HT-29 (cell line): ENCODE data around the gene FAM20B. TPM values are rescaled to one million over a fixed set of nuclear protein-coding genes. Genes with fewer than 3 reads are reported as not detected.
"Not testable (repeated sequence)": the region's sequence is repeated elsewhere in the genome, so short reads cannot be mapped to it uniquely, and the experiment has no call there.

ENCODE experiments used
- DNase-seq: peaks from one replicate; pipeline ENCODE4 v3.0.0-alpha.2; 2015; ENCODE audit warnings: low spot score
- total RNA-seq: library from RNA; depleted of rRNA; stranded (reverse); fragments of >200 nt; shearing (Covaris generic); gene quantifications from 2 replicates; pipeline ENCODE4 v1.2.3, GENCODE V29; 2014

The FAM20B gene
- total RNA-seq, 1 experiment from 2014 or later: 25.0 TPM

DNA sequence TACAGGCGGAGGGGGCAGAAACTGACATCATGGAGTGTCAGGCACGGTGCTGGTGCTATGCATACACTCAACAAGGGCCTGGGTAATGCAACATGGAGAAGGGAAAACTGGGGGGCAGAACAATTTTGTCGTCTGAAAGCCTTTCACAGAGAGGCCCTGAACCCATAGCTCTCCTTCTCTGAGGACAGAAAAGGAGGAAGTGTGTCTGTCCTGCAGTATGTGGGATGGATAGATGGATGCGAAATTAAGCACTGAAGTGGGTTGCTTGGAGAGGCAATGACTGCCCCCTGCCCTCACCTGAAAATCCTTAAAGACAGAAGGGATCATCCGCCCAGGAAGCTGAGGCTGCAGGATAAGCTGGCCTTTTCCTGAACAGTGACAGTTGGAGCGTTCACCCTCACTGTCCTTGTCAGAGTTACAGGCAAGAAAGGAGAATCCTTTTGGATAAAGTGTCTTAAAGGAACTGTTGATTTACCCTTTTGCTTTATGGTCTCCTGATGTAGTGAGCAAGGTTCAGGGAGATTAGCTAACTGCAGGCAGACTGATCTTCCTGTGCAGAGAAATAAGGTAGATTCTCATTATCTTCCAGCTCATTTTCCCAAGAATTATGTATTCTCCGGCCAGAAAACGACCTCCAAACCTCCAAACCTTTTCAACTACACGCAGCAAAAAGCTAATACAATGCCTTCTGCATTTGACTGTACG is 1.6 kb upstream of the FAM20B start:
- no peak for DNase-seq

DNA sequence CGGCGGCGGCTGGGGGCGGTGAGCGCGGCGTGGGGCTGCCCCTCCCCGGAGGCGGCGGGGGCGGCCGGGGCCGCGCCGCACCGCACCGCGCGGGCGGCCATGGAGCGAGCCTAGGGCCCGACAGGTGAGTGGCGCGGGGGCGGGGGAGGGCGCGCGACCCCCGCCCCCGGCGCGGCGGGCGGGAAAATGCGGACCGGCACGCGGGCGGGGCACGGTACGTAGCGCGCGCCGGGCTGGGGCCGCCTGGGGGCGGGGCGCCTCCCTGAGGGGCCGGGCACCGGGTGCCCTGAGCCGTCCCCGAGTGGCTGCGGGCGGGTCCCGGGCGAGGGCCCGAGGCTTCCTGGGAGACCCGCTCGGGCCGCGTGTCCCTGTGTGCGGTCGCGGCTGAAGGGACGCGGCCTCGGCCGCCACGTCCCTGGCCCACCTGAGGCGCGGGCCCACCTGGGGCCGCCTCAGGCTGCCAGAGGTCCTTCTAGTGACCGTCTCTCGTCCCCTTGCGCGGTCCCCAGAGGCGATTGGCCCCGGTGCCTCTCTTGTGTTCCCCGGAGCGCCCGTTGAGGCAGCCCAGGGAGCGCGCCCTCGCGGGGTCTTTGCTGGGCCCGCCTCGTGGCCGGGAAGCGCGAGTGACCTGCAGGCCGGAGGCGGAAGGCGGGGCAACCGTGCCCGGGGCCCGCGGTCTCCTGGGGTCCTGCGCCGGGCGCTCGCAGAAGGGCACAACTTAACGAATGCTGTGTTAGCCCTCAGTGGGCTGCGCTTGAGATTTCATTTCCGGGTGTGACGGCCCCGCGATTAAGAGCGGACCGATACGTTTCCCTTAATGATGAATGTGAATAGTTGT is 500 bp downstream of the FAM20B start:
- DNase-seq: peak; percentile 80

DNA sequence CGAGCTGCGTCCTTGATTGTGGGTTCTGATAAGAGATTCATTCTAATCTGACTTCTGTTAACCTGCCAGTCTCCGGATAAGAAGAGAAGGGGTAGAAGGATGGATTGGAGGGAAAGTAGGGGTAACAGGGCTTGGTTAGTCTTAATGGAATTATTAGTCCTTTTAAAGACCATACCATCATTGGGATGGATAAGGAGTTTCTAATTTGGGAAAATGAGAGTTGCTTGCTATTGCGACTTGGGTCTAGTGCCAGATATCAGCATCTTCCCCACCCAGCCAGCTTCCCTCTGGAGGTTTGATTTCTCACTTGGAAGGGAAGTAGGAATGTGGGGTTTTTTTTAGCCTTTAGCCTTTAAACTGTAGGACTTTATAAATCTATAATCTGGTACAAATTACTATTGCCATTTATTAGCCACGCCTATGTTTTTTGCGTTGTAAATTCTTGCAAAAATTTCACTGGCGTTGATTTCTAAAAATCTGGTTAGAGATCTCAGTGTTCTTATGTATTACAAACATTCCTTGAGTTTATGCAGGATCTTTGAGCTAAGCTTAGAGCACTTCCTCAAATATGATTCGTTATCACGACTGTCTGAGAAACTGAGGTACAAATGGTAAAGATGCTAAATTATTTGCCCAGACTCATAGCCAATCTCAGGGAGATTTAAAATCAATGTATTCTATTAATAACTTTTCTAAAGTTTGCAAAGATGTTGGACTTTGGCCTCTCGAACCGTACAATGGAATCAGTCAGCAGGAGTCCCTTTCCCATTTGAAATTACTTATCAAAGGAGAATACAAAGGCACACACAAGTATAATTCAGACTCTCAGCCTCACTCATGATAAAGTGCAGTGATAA is 1.3 kb downstream of the FAM20B start:
- peak; percentile 67 for DNase-seq

DNA sequence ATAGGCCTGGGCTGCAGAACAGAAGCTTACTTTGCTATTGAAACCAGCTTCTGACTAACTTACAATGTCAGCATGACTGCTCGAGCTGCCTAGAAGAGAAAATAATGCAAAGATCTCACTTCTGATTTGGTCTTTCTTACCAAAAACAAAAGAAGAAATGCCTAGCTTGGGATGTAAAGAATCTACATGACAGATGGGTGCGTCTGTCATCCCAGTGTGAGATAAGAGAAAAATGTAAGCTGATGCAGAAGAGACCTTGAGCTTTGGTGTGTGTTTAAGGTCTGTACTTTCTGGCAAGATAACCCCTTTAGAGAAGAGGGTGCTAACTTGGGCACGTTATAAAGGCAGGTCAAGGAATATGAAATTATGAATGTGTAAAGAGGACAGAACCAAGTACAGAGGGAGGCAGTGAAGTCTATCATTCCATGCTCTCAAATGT is 3.6 kb downstream of the FAM20B start:
- no peak for DNase-seq

DNA sequence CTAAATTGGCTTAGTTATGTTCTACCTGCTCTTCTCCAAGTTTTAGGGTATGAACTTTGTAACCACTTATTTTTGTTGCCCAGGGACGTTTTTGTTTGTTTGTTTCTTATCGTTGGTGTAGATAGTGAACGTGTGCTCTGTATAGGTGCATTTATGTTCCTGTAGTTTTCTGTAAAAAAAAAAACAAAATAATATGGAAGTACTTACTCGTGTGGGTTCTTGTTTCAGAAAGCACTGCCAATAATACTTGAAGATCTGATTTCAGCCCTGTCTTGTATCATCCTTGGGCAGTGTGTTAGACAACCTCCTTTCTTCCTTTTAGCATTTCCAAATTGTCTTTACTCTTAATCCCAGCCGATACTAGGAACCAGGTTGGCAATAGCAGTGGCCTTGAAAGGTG is 4.4 kb downstream of the FAM20B start:
- DNase-seq: no peak

DNA sequence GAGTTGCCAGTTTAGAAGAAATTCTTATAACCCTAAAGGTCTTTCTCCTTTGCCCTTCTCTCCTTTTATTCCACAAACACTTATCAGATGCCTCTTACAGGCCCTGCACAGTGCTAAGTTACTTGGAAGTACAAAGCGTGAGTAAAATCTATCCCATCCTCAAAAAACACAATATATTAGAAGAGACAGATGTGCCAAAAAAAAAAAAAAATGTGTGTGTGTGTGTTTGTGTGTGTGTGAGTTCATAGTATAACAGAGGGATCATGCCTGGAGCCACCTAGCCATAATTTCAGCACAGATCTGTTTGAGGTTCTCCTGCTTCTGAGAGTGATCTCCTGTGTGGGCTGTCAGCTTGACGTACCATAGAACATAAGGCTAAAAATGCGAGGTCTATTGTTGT is 5.0 kb downstream of the FAM20B start:
- no peak for DNase-seq

DNA sequence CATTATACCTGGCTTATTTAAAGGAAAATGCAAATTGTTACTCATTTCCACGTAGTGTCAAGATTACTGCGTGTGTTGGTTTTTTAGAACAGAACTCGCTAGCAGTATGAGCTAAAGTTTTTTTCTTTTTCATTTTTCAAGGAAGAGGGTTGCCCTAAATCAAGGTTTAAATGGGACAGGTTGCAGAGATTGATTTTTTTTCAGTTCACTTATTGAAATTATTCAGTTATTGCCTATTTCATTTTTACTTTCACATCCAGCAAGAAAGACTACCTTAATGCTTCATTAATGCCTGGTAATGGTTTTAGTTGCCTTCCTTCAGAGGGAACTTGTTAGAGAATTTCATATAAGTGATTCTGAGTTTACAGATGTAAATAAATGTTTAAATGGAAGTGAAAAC is 5.6 kb downstream of the FAM20B start:
- no peak for DNase-seq

DNA sequence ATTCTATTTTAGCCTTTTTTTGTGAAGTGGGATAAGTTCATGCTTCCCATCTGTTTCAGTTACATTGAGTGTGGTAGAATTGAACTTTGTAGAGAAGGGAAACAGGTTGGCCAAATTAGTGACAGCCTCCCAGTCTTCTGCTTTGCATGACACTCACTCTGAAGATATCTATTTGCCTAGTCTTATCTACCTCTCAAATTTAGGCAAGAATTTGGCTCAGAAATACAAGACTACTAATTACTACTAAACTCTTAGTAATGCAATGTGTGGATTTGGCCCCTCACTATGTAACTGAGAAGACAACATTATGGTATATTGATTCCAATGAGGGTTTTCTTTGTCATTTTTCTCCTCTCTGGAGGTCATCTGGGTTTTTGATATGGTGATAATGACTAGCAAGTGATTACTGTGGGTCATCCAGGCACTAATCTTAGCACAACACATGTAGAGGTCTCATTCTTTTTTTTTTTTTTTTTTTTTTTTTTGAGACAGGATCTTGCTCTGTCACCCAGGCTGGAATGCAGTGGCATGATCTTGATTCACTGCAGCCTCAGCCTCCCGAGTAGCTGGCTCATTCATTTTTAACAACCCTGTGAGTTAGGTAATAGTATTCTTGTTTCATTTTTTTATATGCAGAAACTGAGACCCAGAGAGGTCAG is 6.3 kb downstream of the FAM20B start:
- DNase-seq: no peak

DNA sequence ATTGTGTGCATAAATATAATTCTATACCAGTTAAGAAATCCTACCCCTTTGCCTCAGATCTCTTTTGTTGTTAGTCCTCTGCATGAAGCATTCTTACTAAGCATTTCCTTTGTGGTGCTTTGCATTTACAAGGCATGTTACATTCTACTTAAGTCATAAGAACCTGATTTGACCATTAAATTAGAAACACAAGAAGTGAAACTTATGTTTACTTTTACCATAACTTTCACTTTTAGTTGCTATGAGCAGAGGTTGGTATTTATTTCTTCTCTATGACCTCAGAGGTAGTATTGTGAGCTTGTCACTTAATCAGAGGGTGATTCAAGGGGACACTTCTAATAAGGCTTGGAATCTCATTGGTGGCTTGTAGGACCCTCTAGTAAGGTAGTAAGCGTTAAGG is 9.0 kb downstream of the FAM20B start:
- no peak for DNase-seq

DNA sequence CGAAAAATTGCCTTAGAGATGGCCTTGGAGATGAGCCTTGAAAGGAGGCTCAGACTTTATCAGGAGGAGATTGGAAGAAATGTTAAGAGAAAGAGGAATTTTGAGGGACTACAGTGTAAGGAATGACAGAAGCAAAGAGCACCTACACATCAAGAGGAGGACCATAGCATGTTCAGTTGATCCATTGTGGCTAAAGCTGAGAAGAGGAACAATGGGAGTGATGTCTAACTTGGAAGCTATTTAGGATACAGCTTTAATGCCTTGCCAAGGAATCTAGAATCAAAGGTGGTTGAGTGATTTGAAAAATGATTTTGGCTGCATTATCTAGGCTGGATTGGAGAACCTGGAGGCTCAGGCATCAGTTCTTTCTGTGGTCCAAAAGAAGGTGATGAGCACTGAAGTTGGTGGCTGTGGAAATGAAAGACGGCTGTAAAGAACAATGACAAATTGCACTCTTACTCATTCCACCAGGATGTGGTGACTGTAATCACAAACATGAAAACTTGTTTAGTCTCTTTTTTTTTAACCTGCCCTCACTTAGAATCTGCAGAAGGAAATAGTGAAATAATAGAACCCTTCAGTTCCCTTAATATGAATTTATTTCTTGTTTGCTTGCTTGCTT is 11.3 kb downstream of the FAM20B start:
- DNase-seq: no peak

DNA sequence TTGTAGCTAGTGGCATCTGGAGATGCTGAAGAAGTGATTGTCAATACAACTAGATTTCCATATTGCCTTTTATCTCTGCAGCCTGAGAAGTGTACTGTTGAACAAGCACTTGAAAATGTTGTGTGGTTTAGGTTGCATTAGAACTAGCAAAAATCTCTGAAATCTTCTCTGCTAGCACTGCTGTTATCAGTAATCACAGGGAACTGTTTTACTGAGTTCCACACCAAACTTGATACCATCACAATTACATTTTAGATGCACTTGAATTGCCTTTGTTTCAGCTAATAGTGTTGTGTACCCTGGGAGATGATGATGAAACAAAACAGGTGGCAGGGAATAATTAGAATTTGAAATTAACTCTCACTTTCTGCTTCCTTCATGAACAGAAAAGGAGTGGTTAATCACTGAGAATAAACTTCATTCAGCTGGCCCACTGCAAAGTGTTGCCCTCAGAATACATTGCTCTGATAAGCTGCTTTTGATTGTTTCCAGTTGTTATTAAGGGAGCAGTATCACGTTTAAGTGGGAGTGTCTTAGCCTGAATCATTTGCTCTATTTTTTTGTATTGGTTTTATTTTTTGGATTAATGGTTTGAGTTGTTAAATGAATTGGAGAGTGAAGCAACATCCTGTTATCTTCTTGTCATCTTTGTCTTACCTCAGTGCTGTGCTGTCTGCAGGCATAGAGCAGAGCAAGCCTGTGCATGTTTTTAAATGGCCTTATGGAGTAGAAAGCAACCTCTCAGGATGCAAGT is 13.0 kb downstream of the FAM20B start:
- no peak for DNase-seq

DNA sequence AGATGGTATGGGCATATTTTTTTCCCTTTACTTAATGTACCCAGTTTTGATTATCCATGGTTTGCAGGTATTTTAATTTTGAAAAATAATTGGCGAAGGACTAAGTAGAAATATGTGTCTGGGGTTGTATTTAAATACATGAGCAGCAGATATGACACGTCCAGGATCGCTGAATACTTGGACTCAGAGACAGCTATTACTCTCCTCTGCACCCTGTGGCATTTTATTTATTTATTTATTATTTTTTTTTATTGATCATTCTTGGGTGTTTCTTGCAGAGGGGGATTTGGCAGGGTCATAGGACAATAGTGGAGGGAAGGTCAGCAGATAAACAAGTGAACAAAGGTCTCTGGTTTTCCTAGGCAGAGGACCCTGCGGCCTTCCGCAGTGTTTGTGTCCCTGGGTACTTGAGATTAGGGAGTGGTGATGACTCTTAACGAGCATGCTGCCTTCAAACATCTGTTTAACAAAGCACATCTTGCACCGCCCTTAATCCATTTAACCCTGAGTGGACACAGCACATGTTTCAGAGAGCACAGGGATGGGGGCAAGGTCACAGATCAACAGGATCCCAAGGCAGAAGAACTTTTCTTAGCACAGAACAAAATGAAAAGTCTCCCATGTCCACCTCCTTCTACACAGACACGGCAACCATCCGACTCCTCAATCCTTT is 13.9 kb downstream of the FAM20B start:
- not testable (repeated sequence) for DNase-seq

DNA sequence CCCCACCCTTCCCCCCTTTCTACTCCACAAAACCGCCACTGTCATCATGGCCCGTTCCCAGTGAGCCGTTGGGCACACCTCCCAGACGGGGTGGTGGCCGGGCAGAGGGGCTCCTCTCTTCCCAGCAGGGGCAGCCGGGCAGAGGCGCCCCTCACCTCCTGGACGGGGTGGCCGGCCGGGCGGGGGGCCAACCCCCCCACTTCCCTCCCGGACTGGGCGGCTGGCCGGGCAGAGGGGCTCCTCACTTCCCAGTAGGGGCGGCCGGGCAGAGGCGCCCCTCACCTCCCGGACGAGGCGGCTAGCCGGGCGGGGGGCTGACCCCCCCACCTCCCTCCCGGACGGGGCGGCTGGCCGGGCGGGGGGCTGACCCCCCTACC is 14.5 kb downstream of the FAM20B start:
- not testable (repeated sequence) for DNase-seq

DNA sequence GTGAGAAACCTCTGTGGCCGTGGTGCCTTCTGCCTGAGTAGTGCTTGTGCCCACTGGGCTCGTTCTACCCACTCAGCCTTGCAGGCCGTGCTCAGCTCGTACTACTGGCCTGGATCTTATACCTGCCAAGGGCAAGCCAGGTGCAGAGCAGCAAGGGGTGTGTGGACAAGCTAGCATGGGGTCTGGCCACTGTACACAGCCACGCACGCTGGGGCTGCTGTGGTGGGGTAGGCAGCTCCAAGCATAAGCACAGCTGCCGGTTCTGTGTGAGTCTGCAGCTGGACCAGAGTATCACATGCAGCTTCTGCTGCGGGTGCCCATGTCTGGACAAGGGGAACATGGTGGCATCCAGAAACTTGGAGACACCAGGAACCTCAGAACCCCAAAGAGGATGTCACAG is 16.4 kb downstream of the FAM20B start:
- no peak for DNase-seq

DNA sequence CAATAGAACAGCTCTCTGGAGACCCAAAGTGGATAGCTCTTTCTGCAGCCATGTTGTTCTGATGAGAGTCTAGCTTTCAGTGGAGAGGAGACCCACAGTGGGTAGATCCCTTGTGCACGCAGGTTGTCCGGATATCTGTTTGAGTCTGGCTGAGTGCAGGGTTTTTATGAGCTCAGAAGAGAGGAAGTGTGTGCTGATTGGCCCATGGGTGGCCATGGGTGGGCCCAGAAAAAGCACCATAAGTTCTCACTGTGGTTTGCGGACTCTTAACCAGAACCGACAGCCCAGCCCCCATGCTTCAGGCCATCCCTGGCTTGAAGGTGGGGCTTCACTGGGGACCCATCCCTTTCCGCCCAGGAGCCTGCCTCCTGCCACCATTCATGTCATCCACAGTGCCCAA is 17.0 kb downstream of the FAM20B start:
- DNase-seq: no peak

DNA sequence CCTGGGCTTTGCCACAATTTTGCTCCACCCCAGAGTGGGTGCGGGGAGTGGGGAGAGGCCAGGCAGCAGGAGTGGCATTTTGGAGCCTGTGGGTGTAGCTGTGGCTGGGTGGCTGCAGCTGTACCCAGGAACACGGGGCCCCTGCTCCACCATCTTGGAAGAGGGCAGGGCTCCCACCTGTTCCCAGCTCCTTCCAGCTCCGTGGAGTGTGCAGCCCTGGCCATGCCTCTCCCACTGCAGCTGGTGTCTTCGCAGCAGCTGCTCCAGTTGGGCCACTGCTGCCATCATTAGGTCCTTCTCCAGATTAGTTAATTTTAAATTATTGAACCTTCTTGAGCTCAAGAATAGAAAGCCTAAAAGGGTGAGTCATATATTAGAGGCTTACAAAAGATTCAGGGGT is 17.6 kb downstream of the FAM20B start:
- DNase-seq: no peak

DNA sequence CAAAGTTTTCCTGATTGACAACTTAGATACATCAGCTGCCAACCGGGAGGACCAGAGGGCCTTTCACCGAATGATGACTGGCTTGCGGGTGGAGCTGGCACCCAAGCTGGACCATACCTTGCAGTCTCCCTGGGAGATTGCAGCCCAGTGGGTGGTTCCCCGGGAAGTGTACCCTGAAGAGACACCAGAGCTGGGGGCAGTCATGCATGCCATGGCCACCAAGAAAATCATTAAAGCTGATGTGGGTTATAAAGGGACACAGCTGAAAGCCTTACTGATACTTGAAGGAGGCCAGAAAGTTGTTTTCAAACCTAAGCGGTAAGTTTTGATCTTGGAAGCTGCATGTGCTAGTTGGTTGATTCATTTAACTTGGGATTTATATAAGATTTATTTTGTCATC is 18.2 kb downstream of the FAM20B start:
- no peak for DNase-seq

DNA sequence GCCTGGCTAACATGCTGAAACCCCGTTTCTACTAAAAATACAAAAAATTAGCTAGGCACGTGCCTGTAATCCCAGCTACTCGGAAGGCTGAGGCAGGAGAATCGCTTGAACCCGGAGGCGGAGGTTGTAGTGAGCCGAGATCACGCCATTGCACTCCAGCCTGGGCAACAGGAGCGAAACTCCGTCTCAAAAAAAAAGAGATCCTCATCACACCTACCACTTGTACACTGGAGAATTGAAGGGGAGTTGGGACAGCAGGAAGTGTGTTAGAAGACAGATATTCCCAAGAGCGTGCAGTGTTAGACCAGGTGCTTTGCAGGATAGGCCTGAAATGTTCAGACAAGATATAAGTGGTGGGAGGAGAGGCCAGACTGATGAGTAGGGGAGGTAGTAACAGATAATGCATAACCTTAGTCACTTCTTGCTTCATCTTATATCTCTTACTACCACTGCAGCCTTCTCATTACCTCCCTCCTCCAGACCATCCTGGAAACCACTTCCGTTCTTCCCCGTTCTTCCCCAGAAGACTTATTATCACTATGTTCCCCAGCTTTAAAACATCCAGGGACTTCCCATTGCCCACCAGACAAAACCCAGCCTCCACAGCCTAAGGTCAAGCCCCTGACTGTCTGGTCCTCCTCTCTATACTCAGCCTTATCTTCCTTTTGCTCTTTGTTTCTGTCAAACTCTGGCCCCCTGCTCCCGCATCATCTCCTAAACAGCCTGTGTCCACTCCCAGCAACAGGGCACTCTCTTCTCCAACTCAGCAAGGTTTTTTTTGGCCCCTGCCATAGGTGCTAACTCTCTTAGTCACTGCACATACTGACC is 21.3 kb downstream of the FAM20B start:
- DNase-seq: no peak

DNA sequence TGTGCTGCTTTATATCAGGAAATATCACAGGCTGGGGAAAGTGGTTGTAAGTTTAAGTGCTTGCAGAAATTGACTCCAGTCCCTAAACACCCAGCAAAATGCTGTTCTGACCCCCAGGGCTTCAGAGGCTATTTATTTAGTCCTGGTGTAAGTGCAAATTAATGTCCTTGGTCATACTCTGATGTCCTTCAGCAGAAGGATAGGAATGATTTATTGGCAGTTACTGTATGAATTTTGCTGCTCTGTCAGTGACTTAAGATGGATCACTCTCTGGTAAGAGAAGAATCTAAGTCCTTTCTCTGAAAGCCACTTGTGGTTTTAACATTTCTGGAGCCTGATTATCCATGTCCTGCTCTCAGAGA is 21.9 kb downstream of the FAM20B start:
- no peak for DNase-seq
